ENCODE results near the gene ZMYM4. TPM values are rescaled to one million over a fixed set of nuclear protein-coding genes. Genes with fewer than 3 reads are reported as not detected.

The ZMYM4 gene
- total RNA-seq, result 10 to 100 TPM; 20.2 to 21.1 TPM

DNA sequence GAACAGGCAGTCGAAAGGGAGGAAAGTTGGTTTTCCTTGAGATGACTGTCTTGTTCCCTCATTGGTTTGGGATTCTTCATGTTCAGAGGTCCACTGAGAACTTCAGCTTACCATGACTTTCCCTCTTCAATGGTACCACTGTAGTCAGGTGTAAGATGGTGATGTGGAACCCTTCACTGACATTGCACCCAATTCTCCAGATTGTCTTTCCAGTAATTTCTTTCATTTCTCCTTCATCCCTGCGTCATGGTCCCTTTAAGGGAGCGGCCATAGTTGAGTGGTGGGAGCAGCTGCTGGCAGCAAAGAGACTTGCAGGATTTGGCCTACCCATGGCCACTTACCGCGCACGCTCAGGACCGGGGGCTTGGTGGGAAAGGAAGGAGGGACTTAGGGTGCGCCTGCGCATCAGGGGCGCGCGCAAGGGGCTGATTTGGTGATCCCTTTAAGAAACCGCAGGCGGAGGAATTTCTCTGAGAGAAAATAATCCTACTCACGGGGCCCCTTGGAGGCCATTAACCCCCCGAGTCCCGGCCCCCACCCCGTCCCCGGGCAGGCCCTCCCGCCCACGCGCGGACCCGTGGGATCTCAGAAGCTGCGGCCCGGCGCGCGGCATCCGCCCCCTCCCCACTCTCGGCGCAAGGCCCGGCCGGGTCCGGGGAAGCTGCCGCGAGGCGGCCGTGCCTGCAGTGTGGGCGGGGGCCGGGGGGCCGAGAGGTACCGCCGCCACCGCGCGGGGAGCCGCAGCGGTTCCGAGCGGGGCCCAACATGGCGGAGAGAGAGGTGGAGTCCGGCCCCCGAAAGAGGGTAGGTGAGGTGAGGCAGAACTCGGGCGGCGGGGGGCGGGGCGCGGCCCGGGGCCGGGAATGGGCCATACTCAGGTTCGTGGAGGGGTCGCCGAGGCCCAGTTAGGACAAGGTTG is at the start of gene ZMYM4:
Gene ZMYM4 (plus strand): TSS at position 428 of the 919 bp plus-strand sequence. CDS start 338 bp downstream, at position 766.
- Histone ChIP-seq H3K9me3 (no peaks in the 10 kb centered on the region), H3K27me3 (no peaks in the 10 kb centered on the region), H3K27ac (peak within 1 kb of the TSS; percentile 86 to 88), H3K4me3 (peak within 1 kb of the TSS; percentile 65 to 79), H3K36me3 (no peaks in the 10 kb centered on the region), H3K4me1 (peaks cover 0 to 26% of the 10 kb centered on the region in 2 donors)
- peak; percentile 89 for DNase-seq (ENCODE audit: low spot score)
- TF ChIP-seq, protein P1, sequence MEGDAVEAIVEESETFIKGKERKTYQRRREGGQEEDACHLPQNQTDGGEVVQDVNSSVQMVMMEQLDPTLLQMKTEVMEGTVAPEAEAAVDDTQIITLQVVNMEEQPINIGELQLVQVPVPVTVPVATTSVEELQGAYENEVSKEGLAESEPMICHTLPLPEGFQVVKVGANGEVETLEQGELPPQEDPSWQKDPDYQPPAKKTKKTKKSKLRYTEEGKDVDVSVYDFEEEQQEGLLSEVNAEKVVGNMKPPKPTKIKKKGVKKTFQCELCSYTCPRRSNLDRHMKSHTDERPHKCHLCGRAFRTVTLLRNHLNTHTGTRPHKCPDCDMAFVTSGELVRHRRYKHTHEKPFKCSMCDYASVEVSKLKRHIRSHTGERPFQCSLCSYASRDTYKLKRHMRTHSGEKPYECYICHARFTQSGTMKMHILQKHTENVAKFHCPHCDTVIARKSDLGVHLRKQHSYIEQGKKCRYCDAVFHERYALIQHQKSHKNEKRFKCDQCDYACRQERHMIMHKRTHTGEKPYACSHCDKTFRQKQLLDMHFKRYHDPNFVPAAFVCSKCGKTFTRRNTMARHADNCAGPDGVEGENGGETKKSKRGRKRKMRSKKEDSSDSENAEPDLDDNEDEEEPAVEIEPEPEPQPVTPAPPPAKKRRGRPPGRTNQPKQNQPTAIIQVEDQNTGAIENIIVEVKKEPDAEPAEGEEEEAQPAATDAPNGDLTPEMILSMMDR (IDR thresholded peaks at IDR 0.05), result no peak

DNA sequence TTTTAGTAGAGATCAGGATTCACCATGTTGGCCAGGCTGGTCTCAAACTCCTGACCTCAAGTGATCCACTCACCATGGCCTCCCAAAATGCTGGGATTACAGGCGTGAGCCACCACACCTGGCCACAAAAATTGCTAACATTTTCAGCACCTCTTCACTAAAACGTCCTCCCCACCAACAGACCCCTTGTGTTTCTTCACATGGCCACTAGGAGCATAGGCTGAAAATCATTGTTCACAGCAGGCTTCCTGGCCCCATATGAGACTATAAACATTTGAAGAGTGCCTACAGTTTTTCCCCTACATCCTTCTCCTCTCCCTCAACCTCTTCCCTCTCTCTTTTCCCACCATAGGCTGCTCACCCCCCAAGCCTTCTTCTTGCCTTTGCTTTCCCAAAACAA is 47.5 kb upstream of the ZMYM4 start:
- Histone ChIP-seq H3K36me3 (no peaks in the 10 kb centered on the region), H3K4me3 (no peak overlapping the region), H3K27ac (no peak overlapping the region), H3K4me1 (no peaks in the 10 kb centered on the region), H3K9me3 (no peaks in the 10 kb centered on the region), H3K27me3 (no peaks in the 10 kb centered on the region)
- no peak for DNase-seq (ENCODE audit: low spot score)
- TF ChIP-seq, protein P1 (IDR thresholded peaks at IDR 0.05), result peak in 1 of 2 donors; percentile 33

DNA sequence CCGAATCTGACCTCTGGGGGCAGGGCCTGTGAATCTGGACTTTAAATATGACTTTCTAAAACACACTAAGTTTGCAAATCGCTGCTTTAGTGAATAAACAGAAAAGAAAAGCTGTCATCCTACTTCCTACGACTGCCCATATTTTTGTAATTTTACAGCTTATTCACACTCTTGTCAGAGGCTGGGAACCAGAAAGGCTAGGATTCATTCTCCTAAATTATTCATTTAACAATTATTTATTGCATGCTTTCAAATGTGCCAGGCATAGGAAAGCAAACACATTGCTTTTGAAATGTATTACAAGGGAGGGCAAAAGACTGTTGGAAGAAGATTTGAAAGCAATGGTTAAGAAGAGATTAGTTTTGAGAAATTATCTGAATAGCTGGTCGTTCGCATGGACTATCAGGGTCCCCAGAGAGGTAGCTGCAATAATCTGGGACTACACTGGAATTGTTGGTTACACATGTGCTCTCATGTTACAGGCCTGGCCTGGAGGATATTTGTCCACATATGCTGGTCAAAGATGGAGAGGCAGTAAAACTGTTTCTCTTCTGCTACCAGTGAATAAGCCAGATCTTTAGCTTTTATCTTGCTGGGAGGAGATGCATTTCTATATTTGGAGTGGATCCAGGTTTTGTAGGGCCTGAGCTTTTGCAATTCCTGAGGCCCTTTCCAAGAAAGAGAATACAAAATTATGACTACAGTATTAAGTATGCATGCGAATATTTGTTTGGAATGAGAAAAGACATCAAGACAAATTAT is 46.0 kb upstream of the ZMYM4 start:
- H3K27ac ChIP-seq, result peak overlapping the region in 1 of 2 donors; percentile 32
- no peak overlapping the region for H3K4me3 ChIP-seq
- TF ChIP-seq, protein P1 (IDR thresholded peaks at IDR 0.05), result no peak
- H3K27me3 ChIP-seq, result no peaks in the 10 kb centered on the region
- no peaks in the 10 kb centered on the region for H3K4me1 ChIP-seq
- no peak for DNase-seq (ENCODE audit: low spot score)
- no peaks in the 10 kb centered on the region for H3K36me3 ChIP-seq
- no peaks in the 10 kb centered on the region for H3K9me3 ChIP-seq

DNA sequence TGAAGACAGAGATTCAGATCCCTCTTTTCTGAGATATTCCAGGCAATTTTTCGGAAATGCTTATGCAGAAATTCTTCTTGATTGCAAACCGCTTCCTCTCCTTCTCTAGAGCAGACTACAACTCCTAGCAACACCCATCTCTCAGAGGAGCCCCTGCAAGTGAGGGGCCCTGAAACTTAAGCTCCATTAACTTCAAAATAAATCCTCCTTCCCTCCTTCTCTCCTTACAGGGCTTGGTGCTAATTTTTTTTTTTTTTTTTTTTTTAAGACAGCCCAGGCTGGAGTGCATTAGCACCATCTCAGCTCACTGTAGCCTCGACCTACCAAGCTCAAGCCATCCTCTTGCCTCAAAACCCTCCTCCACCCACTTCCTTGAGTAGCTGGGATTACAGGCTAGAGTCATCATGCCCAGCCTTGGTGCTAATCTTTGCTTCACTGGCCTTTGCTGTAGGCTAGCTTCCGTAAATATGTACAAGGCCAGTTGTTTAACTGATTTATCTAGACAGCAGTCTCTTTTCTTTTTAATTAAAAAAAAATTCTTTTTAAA is 45.4 kb upstream of the ZMYM4 start:
- no peaks in the 10 kb centered on the region for H3K4me1 ChIP-seq
- TF ChIP-seq, protein P1 (IDR thresholded peaks at IDR 0.05), result no peak
- H3K4me3 ChIP-seq, result no peak overlapping the region
- no peaks in the 10 kb centered on the region for H3K9me3 ChIP-seq
- no peak for DNase-seq (ENCODE audit: low spot score)
- no peak overlapping the region for H3K27ac ChIP-seq
- no peaks in the 10 kb centered on the region for H3K36me3 ChIP-seq
- no peaks in the 10 kb centered on the region for H3K27me3 ChIP-seq

DNA sequence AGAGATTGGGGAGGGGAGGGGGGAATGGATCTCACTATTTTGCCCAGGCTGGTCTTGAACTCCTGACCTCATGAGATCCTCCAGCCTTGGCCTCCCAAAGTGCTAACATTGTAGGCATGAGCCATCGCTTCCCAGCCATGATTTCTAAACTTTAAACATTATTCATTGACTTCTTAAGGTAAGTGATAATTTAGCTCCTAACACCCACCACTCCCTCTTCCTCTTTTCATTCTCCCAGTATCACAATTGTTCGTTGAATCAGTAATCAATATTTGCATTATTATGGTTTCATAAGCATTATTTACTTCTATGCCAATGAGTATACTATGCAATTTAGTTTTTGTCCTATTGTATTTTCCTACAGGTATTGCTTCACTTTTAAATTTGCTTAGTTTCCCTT is 42.0 kb upstream of the ZMYM4 start:
- Histone ChIP-seq H3K4me3 (no peak overlapping the region), H3K4me1 (no peaks in the 10 kb centered on the region), H3K27ac (no peak overlapping the region), H3K27me3 (no peaks in the 10 kb centered on the region), H3K36me3 (no peaks in the 10 kb centered on the region), H3K9me3 (no peaks in the 10 kb centered on the region)
- TF ChIP-seq, protein P1 (IDR thresholded peaks at IDR 0.05), result no peak
- no peak for DNase-seq (ENCODE audit: low spot score)

Data from right atrium auricular region (tissue), 2 donors.